C4-2B (cell line): ENCODE results near the gene CLEC18C.
"Not testable (repeated sequence)": the region's sequence is repeated elsewhere in the genome, so short reads cannot be mapped to it uniquely, and the experiment has no call there.

Experiments used
- H3K27ac ChIP-seq: fragments of 450-650 bp; 2 replicates; pipeline ENCODE4 v1.5.1; 2017
- ZFX ChIP-seq: fragments of 450-650 bp; IDR thresholded peaks from 2 replicates; pipeline ENCODE4 v1.6.1; 2017
- TF ChIP-seq, protein P1 (sequence below): fragments of 450-650 bp; conservative IDR thresholded peaks from 2 replicates; pipeline ENCODE4 v1.5.1; 2017; ENCODE audit warnings: mild to moderate bottlenecking

Gene CLEC18C

DNA sequence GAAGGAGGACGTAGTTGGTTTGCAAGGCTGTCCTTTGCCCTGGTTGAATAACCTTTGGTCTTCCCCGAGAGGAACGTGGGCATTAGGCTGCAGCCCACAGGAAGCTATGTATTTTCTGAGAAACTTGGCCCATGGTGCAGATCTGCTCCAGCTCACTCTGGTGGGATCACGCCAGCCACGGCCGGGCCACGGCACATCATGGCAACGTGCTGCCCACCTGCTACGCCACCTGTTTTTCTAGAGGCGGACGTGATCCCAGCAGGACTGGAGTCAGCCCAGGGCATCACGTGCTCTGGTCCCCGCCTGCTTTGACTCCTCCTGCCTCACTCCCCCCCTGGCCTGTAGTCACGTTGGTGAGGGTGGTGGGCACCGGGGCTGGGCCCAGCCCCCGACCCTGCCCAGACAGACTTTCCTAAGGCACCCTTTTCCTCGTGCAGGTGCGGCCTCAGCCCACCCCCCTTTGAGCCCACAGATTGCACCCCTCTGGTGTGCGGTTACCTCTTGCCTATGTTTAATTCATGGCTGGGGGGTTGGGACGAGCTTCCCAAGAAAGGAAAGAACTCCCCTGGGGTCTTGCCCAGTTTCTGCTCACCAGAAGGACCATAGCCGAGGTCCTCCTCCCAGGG lies at the start of gene CLEC18C:
CLEC18C (plus strand) TSS at position 576 of the 626 bp plus-strand sequence. CDS start 492 bp downstream, outside the sequence.
- H3K27ac ChIP-seq, result not testable (repeated sequence)

DNA sequence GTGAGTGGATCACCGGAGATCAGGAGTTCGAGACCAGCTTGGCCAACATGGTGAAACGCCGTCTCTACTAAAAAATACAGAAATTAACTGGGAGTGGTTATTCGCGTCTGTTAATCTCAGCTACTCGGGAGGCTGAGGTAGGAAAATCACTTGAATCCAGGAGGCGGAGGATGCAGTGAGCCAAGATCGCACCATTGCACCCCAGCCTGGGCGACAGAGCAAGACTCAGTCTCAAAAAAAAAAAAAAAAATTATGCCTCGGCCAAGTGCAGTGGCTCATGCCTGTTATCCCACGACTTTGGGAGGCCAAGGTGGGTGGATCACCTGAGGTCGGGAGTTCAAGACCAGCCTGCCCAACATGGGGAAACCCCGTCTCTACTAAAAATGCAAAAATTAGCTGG lies 49.8 kb upstream of the CLEC18C start:
- H3K27ac ChIP-seq, result not testable (repeated sequence)

DNA sequence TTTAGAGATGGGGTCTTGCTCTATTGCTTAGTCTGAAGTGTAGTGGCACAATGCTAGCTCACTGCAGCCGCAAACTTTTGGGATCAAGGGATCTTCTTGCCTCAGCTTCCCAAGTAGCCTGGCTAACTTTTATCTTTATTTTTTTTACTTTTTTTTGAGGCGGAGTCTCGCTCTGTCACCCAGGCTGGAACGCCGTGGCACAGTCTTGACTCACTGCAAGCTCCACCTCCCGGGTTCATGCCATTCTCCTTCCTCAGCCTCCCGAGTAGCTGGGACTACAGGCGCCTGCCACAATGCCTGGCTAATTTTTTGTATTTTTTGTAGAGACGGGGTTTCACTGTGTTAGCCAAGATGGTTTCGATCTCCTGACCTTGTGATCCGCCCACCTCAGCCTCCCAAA lies 47.4 kb upstream of the CLEC18C start:
- H3K27ac ChIP-seq, result not testable (repeated sequence)

DNA sequence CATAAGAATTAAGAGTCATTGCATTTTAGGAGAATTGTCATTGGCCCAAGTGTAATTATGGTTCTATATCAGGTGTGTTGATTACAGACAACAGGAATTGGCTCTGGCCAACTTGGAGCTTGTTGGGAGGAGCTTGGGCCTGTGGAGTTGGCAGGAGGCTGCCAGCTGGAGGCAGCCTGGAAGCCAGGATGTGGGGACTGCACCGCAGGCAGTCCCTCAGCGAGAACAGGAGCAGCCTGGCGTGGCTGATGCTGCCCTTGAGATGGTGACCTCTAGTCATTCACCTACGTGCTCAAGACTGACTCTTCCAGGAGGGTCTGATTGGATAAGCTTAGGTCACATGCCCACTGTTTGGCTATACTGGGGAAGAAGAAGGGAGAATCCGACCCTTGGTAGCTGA lies 45.9 kb upstream of the CLEC18C start:
- H3K27ac ChIP-seq, result not testable (repeated sequence)

DNA sequence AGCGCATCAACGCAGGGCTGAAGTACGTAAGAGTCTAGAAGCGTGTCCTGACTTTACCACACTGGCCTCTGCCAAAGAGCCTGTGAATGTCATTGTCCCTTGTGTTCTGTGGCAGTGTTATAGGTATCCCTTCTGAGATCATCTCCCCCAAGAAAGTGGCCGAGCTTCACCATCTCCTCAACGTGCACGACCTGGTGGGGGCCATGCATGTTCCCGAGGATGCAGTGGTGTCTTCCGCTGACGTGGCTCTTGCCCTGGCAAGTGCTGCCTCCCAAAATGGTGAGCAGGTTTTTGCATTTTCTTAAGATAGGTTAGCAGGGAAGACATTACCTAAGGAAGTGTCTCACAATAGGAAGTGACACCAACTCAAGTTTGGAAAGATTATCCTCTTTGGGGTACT lies 44.7 kb upstream of the CLEC18C start:
- not testable (repeated sequence) for H3K27ac ChIP-seq

DNA sequence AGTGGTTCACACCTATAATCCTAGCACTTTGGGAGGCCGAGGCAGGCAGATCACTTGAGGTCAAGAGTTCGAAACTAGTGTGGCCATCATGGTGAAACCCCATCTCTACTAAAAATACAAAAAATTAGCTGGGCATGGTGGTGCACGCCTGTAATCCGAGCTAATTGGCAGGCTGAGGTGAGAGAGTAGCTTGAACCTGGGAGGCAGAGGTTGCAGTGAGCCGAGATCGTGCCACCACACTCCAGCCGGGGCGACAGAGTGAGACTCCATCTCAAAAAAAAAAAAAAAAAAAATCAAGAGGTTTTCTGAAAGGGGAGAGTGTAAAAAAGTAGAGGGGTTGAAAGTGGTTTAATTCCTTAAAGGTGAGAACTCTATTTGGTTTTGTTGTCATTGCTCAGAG lies 37.8 kb upstream of the CLEC18C start:
- not testable (repeated sequence) for H3K27ac ChIP-seq

DNA sequence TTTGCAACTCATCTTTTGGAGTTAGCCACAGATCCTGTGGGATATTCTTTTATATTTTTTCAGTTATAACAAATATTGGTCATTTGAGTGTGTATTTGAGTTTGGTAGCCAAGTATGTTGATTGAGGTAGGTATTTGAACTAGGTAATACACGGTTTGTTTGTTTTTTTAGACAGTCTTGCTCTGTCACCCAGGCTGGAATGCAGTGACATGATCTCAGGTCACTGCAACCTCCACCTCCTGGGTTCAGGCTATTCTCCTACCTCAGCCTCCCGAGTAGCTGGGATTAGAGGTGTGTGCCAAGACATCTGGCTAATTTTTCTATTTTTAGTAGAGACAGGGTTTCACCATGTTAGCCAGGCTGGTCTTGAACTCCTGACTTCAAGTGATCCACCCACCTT lies 37.0 kb upstream of the CLEC18C start:
- H3K27ac ChIP-seq, result not testable (repeated sequence)

DNA sequence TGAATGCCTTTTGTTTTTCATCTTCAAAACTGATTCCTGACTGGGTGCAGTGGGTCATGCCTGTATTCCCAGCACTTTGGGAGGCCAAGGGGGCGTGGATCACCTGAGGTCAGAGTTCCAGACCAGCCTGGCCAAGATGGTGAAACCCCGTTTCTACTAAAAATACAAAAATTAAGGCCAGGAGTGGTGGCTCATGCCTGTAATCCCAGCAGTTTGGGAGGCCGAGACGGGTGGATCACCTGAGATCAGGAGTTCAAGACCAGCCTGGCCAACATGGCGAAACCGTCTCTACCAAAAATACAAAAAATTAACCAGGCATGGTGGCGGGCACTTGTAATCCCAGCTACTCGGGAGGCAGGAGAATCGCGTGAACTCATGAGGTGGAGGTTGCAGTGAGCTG lies 30.8 kb upstream of the CLEC18C start:
- not testable (repeated sequence) for H3K27ac ChIP-seq

DNA sequence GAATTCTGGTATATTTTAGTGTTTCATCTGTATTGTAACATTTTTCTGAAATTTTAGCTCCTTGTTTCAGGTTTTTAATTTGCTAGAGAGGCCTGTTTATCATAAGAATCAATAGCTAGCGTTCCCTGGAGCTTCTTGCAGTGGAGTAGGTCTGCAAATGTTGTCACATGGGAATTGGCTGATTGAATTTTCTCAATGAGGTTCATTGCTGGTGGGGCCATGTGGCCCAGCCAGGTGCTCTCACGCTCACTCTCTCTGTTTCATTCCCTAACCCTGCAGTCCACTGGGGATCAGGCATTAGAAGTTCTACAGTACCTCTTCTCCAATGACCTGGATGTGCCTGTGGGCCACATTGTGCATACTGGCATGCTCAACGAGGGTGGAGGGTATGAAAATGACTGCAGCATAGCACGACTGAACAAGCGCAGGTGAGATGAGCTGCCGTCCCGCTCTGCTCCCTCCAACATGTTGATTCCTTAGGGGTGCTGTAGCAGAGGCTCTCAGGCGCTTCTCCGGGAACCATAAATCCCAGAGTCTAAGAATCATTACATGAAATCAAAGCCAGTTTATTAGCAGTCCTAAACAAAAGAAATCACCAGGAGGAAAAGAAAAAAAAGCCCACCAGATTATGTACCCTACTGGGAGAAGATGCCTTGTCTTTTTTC lies 30.2 kb upstream of the CLEC18C start:
- H3K27ac ChIP-seq, result not testable (repeated sequence)

DNA sequence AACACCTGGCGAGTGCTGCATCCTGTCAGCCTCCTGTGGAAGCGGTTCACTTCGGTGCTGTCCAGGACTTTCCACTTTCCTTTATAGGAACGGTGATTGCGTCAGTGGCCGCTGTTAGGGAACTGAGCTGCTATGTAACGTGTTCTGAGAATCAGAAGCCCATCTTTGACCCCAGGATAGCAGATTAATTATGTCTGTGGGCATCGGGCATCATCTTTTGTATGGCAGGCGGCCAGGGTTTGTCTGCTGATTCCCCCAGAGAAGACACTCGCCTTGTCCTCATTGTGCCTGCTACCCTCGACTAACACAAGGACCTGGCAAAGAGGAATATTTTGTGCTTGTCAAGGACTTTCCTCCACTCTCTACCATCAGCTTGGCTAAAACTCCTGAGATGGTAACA lies 25.7 kb upstream of the CLEC18C start:
- not testable (repeated sequence) for H3K27ac ChIP-seq

DNA sequence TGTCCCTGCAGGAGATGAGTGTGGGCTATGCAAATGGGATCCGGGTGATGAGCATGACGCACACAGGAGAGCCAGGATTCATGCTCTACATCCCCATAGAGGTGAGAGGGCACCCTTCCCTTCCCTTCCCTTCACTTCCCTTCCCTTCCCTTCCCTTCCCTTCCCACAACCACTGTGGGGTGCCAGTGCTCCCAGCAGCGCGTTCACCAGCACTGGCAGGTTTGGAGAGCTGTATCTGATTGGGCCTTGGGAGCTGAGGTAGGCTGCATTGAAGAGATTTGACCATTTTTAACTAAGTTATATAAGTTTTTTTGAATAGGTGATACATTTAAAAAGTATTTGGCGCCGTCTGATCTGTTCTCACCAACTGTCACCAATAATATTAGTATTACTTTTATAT lies 25.1 kb upstream of the CLEC18C start:
- H3K27ac ChIP-seq, result not testable (repeated sequence)

DNA sequence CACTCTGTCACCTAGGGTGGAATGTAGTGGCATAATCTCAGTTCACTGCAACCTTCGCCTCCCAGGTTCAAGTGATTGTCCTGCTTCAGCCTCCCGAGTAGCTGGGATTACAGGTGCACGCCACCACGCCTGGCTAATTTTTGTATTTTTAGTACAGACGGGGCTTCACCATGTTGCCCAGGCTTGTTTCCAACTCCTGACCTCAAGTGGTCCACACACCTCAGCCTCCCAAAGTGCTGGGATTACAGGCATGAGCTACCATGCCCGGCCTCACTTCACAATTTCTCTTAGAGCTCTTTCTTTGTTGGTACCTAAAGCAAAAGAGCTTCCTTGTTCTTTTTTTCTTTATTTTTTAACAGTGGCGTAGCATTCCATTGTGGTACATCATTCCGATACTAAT lies 24.3 kb upstream of the CLEC18C start:
- H3K27ac ChIP-seq, result not testable (repeated sequence)

DNA sequence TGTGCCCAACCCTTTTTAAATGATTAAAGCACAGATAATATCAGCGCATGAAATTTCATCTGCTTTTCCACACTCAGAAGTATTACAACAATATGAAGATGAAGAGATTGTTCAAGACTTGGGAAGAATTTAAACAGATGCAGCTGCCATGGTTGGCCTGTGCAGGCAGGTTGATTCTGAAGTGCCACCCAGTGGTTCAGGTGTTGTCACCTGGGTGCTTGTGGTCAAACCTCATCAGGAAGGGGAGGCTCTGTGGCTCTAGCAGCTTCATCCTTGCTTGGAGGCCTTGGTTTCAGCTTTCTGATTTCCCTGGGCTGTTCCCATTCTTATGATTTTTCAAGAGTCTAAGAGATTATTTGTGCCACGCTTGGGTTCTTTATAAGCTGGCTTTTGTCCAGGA lies 22.2 kb upstream of the CLEC18C start:
- H3K27ac ChIP-seq, result no peak overlapping the region
- TF ChIP-seq, protein P1, sequence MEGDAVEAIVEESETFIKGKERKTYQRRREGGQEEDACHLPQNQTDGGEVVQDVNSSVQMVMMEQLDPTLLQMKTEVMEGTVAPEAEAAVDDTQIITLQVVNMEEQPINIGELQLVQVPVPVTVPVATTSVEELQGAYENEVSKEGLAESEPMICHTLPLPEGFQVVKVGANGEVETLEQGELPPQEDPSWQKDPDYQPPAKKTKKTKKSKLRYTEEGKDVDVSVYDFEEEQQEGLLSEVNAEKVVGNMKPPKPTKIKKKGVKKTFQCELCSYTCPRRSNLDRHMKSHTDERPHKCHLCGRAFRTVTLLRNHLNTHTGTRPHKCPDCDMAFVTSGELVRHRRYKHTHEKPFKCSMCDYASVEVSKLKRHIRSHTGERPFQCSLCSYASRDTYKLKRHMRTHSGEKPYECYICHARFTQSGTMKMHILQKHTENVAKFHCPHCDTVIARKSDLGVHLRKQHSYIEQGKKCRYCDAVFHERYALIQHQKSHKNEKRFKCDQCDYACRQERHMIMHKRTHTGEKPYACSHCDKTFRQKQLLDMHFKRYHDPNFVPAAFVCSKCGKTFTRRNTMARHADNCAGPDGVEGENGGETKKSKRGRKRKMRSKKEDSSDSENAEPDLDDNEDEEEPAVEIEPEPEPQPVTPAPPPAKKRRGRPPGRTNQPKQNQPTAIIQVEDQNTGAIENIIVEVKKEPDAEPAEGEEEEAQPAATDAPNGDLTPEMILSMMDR, result no peak
- TF ChIP-seq ZFX, result no peak

DNA sequence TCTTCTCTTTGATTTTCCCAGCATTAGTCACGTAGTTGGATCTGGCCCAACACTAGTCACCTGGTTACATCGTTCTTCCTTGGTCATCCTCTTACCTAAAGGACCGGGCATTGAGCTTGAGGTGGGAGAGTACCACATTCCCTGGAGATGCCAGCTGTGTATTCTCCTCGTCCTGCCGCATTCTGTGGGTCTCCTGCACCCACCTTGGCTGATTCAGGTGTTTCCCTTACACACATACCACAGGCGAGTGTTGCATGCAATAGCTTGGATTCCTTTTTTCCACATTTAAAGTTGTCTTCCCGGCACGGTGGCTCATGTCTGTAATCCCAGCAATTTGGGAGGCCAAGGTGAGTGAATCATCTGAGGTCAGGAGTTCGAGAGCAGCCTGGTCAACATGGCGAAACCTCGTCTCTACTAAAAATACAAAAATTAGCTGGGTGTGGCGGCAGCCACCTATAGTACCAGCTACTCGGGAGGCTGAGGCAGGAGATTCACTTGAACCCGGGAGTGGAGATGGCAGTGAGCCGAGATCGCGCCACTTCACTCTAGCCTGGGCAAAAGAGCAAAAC lies 21.6 kb upstream of the CLEC18C start:
- H3K27ac ChIP-seq, result no peak overlapping the region
- TF ChIP-seq ZFX, result no peak
- TF ChIP-seq, protein P1, result no peak
